Calu3 (cell line): ENCODE data around the gene MRPL9. TPM values are rescaled to one million over a fixed set of nuclear protein-coding genes. Genes with fewer than 3 reads are reported as not detected.

ENCODE experiments used
- BruUV-seq: library from RNA; stranded (reverse); fragments of 400-500 nt; replicated peaks from 2 replicates; lab custom pipeline; 2021; lab: Mats Ljungman, UMichigan
- CTCF ChIA-PET: fragments of 300-600 bp; sonication (Branson Sonifier 250); formaldehyde crosslinking; loops from one replicate; lab custom pipeline; 2022; ENCODE audit warnings: antibody characterized with exemption; lab: Charles Lee
- DNase-seq: peaks from one replicate; pipeline ENCODE4 v3.0.0; 2022
- H3K27ac Mint-ChIP-seq: one replicate; pipeline ENCODE4 v1.8.0; 2022; ENCODE audit warnings: mixed read lengths; ENCODE audit not compliant: unreplicated experiment
- H3K27me3 Mint-ChIP-seq: one replicate; pipeline ENCODE4 v1.8.0; 2022; ENCODE audit warnings: mixed read lengths; ENCODE audit not compliant: unreplicated experiment
- H3K36me3 Mint-ChIP-seq: one replicate; pipeline ENCODE4 v1.8.0; 2022; ENCODE audit warnings: mild to moderate bottlenecking, moderate library complexity, mixed read lengths; ENCODE audit not compliant: insufficient read depth, unreplicated experiment
- H3K4me1 Mint-ChIP-seq: one replicate; pipeline ENCODE4 v1.8.0; 2022; ENCODE audit warnings: mild to moderate bottlenecking, low read depth, mixed read lengths; ENCODE audit not compliant: unreplicated experiment
- H3K4me3 Mint-ChIP-seq: one replicate; pipeline ENCODE4 v1.8.0; 2022; ENCODE audit warnings: mild to moderate bottlenecking, low read depth, moderate library complexity, mixed read lengths; ENCODE audit not compliant: unreplicated experiment
- H3K9me3 Mint-ChIP-seq: one replicate; pipeline ENCODE4 v1.8.0; 2022; ENCODE audit warnings: low read depth, mixed read lengths; ENCODE audit not compliant: unreplicated experiment
- CTCF ChIP-seq: fragments of 200-600 bp; IDR thresholded peaks from one replicate; pipeline ENCODE4 v1.8.0; 2022; ENCODE audit warnings: antibody characterized with exemption; ENCODE audit not compliant: unreplicated experiment
- intact Hi-C: fragments of 100-400 bp; cut with micrococcal nuclease; formaldehyde crosslinking; loops from one replicate; pipeline ENCODE4 v1.10.0; 2022; ENCODE audit not compliant: unreplicated experiment
- total RNA-seq: library from RNA; stranded (reverse); gene quantifications from 2 replicates; pipeline ENCODE4 v1.2.3, GENCODE V29; 2022

Gene MRPL9
- total RNA-seq, 1 experiment from 2014 or later: 118 TPM

DNA sequence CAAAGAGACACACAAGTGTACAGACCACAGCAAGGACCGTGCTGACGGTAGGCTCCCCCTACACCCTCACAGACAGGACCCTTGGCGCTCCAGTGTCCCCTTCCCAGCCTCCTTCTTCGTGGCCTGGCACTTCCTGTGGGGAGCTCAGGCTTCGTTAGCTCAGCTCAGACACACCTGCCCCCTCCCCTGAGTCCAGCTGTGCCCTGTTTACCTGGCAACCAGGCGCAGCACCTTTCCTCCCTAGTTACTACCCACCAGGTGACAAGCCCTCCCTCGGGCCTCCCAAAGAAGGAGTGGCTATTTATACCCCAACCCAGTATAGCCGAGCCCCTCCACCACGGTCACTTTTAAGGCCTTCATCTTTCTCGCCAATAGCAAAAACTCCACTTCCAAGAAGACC, 51.3 kb downstream of the MRPL9 start:
- H3K9me3 Mint-ChIP-seq: no peaks in the 10 kb centered on the region
- peaks cover 25% of the 10 kb centered on the region for H3K4me1 Mint-ChIP-seq
- intact Hi-C loops: no loop called here
- no peak overlapping the region for H3K27ac Mint-ChIP-seq
- DNase-seq: no peak
- no peak for TF ChIP-seq CTCF
- H3K4me3 Mint-ChIP-seq: no peak overlapping the region
- no TSS peak for BruUV-seq
- CTCF ChIA-PET: no interaction called here
- peaks cover 27% of the 10 kb centered on the region for H3K27me3 Mint-ChIP-seq
- no peaks in the 10 kb centered on the region for H3K36me3 Mint-ChIP-seq

- DNase-seq: no peak
- no peak for TF ChIP-seq CTCF
- BruUV-seq: no TSS peak
- Mint-ChIP-seq H3K27me3 (peaks cover 20% of the 10 kb centered on the region), H3K4me1 (peaks cover 21% of the 10 kb centered on the region), H3K4me3 (no peak overlapping the region), H3K36me3 (no peaks in the 10 kb centered on the region), H3K9me3 (no peaks in the 10 kb centered on the region), H3K27ac (no peak overlapping the region)
- intact Hi-C loops: no loop called here
- CTCF ChIA-PET: interaction anchor here (0.5 to 0.8 kb wide), 5 partner anchors 19 to 1624 kb away, joined by 3 to 8 read pairs (median 4); no protein-coding TSS in a partner anchor
Measured at GRCh38 chr1:151711044-151711800, 52.1 kb downstream of the MRPL9 start.

DNA sequence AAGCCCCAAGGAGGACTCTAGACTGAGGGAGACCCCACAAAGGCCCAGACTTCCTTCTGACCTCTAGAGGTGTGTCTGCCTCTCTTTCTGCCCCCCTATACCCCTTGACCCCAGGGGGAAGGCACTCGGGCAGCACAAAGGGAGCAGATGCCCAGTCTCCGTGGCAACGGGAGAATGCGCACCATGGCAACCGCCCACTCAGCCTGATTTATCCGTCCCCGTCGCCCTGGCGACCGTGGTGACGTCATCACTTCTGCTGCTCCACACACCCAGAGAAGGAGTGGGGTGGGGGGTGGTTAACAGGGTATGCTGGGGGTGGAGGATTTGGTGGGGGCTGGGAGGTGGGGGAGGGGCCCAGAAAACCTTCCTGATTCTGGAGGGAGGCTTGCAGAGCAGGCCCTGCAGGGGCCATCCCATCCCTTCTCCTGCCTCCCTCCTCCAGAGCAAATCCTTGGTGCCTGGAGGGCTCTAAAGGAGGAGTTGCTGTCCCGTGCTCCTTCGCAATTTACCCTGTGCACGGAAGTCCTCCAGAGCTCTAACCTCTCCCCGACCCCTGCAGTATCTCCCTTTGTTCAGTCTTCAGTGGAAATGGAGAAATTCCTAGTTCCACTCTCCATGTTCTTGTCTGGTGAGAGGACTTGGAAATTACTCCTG, 53.0 kb downstream of the MRPL9 start:
- peak; percentile 46 for DNase-seq
- intact Hi-C loops: no loop called here
- Mint-ChIP-seq H3K27ac (no peak overlapping the region), H3K4me3 (no peak overlapping the region), H3K4me1 (peaks cover 27% of the 10 kb centered on the region), H3K9me3 (no peaks in the 10 kb centered on the region), H3K36me3 (peaks cover 7% of the 10 kb centered on the region), H3K27me3 (peaks cover 11% of the 10 kb centered on the region)
- no TSS peak for BruUV-seq
- TF ChIP-seq CTCF: no peak
- CTCF ChIA-PET: interaction anchor here (0.5 kb wide), 1 partner anchor 71 kb away, joined by 4 read pairs; no protein-coding TSS in a partner anchor

Other genes with a start within 250 kb of the MRPL9 start
- gene TUFT1, start 223.2 kb downstream of the MRPL9 start, total RNA-seq: 31.4 and 34.3 TPM in 2 replicates
- 52.4 and 57.1 TPM in 2 replicates for gene SNX27, start 151.4 kb downstream of the MRPL9 start, total RNA-seq
- not detected in 2 replicates for gene CELF3, start 46.7 kb downstream of the MRPL9 start, total RNA-seq
- gene RIIAD1, start 42.0 kb downstream of the MRPL9 start, total RNA-seq: not detected in 2 replicates
- gene TDRKH, start 27.0 kb upstream of the MRPL9 start, total RNA-seq: 20.2 and 25.7 TPM in 2 replicates
- gene LINGO4, start 41.9 kb upstream of the MRPL9 start, total RNA-seq: not detected in 2 replicates
- gene RORC, start 68.3 kb upstream of the MRPL9 start, total RNA-seq: 0.19 and 1.2 TPM in 2 replicates
- 1.7 and 2.5 TPM in 2 replicates for gene C2CD4D, start 76.3 kb upstream of the MRPL9 start, total RNA-seq
- gene THEM5, start 90.2 kb upstream of the MRPL9 start, total RNA-seq: not detected in 2 replicates
- 17.2 and 18.6 TPM in 2 replicates for gene THEM4, start 146.0 kb upstream of the MRPL9 start, total RNA-seq
- 882 and 921 TPM in 2 replicates for gene S100A10, start 230.4 kb upstream of the MRPL9 start, total RNA-seq